Stimulated activated CD4-positive, alpha-beta T cell treated with anti-CD3 and anti-CD28 coated beads, Interleukin-12 subunit alpha, Interleukin-12 subunit beta, amount 100 ng/mL, for 4 hours (primary cell): ENCODE measurements around the gene PIGU.

Experiments
- DNase-seq: peaks from one replicate; pipeline ENCODE4 v3.0.0-alpha.2; 2020

Gene PIGU

GRCh38 chr20:34654207-34654744, 22.6 kb downstream of the PIGU start:
- DNase-seq: no peak

- DNase-seq: no peak
Observed at GRCh38 chr20:34651200-34651599, 25.7 kb downstream of the PIGU start.

GRCh38 chr20:34647737-34648136, 29.2 kb downstream of the PIGU start:
- DNase-seq: no peak

GRCh38 chr20:34644951-34645350, 31.9 kb downstream of the PIGU start:
- DNase-seq: no peak

GRCh38 chr20:34644345-34644744, 32.5 kb downstream of the PIGU start:
- DNase-seq: no peak

GRCh38 chr20:34643928-34644327, 33.0 kb downstream of the PIGU start:
- no peak for DNase-seq

- no peak for DNase-seq
Observed at GRCh38 chr20:34642009-34642408, 34.9 kb downstream of the PIGU start.

- no peak for DNase-seq
Observed at GRCh38 chr20:34639755-34640222, 37.1 kb downstream of the PIGU start.

- no peak for DNase-seq
Observed at GRCh38 chr20:34638532-34638931, 38.4 kb downstream of the PIGU start.

GRCh38 chr20:34638039-34638292, 38.9 kb downstream of the PIGU start:
- no peak for DNase-seq

- DNase-seq: no peak
Observed at GRCh38 chr20:34637245-34638038, 39.5 kb downstream of the PIGU start.

GRCh38 chr20:34636648-34637047, 40.2 kb downstream of the PIGU start:
- no peak for DNase-seq

- no peak for DNase-seq
Observed at GRCh38 chr20:34634392-34634791, 42.5 kb downstream of the PIGU start.

- no peak for DNase-seq
Observed at GRCh38 chr20:34632870-34633452, 43.9 kb downstream of the PIGU start.

GRCh38 chr20:34629904-34630303, 47.0 kb downstream of the PIGU start:
- no peak for DNase-seq

- no peak for DNase-seq
Observed at GRCh38 chr20:34629342-34629741, 47.5 kb downstream of the PIGU start.

- no peak for DNase-seq
Observed at GRCh38 chr20:34628026-34628425, 48.9 kb downstream of the PIGU start.

GRCh38 chr20:34627458-34627857, 49.4 kb downstream of the PIGU start:
- DNase-seq: no peak

- DNase-seq: no peak
Observed at GRCh38 chr20:34626992-34627391, 49.9 kb downstream of the PIGU start.

GRCh38 chr20:34624629-34625028, 52.3 kb downstream of the PIGU start:
- no peak for DNase-seq

- no peak for DNase-seq
Observed at GRCh38 chr20:34622821-34623451, 54.0 kb downstream of the PIGU start.

GRCh38 chr20:34621383-34622367, 55.2 kb downstream of the PIGU start:
- DNase-seq: no peak

GRCh38 chr20:34621036-34621343, 55.9 kb downstream of the PIGU start:
- DNase-seq: no peak
